RPMI8226 (cell line): ENCODE measurements around the gene CSNK1D.

Experiments used
- DNase-seq: peaks from one replicate; pipeline ENCODE4 v3.0.0-alpha.2; 2015

CSNK1D gene

DNA sequence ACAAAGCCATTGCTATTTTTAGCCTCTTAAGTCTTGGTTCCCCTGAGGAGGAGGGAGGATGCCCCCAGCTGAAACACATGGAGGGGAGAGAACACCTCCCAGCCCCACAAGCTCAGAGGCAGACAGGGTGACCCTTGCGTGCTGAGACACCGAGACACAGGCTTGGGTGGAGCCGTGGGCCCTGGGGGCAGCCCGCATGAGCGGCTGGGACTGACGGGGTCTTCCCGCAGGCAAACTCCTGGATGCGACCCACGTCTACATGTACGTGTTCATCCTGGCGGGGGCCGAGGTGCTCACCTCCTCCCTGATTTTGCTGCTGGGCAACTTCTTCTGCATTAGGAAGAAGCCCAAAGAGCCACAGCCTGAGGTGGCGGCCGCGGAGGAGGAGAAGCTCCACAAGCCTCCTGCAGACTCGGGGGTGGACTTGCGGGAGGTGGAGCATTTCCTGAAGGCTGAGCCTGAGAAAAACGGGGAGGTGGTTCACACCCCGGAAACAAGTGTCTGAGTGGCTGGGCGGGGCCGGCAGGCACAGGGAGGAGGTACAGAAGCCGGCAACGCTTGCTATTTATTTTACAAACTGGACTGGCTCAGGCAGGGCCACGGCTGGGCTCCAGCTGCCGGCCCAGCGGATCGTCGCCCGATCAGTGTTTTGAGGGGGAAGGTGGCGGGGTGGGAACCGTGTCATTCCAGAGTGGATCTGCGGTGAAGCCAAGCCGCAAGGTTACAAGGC, 34.9 kb downstream of the CSNK1D start:
- peak; percentile 87 for DNase-seq

DNA sequence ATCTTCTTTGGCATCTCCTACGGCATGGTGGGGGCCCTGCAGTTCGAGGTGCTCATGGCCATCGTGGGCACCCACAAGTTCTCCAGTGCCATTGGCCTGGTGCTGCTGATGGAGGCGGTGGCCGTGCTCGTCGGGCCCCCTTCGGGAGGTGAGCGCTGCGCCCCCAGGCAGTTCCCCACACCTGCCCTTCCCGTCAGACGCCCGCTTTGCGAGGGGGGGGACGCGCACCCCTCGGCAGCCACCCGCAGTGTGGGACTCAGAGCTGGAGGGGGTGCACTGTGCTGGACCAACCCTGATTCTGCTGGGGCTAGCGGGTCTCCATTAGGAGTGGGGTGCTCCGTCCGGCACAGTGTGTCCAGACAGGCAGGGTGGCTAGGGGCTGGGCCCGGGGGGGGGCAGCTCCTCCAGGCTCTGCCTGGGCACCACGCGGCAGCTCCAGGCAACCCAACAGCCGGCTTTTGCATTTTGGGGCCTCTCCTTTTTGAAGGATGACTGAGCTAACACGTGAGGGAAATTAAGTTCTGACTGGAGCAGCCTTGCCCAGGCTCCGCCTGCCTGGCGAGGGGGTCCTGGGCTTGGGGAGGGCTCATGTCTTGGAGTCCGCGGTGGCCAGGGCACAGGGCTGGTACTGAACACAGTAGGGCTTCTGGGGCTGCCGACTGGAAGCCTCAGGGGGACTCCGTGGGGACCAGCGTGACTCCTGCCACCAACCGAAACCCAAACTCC, 35.6 kb downstream of the CSNK1D start:
- DNase-seq = no peak

DNA sequence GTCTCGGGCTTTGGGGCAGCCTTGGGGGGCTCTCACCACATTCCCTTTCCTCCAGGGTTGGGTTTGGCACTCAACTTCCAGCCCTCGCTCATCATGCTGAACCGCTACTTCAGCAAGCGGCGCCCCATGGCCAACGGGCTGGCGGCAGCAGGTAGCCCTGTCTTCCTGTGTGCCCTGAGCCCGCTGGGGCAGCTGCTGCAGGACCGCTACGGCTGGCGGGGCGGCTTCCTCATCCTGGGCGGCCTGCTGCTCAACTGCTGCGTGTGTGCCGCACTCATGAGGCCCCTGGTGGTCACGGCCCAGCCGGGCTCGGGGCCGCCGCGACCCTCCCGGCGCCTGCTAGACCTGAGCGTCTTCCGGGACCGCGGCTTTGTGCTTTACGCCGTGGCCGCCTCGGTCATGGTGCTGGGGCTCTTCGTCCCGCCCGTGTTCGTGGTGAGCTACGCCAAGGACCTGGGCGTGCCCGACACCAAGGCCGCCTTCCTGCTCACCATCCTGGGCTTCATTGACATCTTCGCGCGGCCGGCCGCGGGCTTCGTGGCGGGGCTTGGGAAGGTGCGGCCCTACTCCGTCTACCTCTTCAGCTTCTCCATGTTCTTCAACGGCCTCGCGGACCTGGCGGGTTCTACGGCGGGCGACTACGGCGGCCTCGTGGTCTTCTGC, 36.3 kb downstream of the CSNK1D start:
- DNase-seq = no peak

DNA sequence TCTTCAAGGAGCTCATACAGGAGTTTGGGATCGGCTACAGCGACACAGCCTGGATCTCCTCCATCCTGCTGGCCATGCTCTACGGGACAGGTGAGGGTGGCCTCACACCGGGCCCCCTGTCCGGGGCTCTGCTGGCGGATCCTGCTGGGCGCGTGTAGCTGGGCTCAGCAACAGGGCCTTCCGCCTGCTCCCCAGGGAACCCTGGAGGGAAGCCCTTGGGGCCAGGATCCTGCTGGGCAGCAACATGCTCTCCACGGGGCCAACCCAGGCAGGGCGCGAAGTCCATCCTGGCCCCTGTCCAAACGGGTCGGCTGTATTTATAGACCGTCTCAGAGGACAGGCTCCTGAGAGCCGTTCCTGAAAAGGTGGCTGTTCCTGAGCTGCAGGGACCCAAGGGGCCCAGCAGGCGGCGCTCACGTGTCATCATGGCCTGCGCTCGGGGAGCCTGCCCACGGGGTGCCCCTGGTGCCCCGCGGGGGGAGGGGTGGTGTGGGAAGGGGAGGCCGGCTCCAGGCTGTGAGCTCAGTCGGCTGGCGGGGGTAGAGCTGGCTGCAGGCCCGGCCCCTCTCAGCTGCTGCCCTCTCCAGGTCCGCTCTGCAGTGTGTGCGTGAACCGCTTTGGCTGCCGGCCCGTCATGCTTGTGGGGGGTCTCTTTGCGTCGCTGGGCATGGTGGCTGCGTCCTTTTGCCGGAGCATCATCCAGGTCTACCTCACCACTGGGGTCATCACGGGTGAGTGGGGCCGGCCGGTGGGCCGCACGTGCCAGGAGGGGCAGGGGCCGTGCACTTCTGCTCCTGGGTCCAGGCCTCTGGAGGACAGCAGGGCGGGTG, 37.1 kb downstream of the CSNK1D start:
- peak; percentile 33 for DNase-seq

DNA sequence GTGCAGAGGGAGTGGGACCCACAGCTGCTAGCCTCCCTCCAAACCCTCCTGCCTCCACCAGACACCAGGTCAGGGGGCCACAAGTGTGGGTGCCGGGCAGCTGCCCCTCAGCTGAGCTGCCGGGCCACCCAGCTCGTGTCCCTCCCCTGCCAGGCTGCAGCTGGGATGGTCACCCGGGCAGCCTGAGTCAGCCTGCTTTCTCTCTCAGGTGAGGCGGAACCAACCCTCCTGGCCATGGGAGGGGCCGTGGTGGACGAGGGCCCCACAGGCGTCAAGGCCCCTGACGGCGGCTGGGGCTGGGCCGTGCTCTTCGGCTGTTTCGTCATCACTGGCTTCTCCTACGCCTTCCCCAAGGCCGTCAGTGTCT, 37.7 kb downstream of the CSNK1D start:
- no peak for DNase-seq

DNA sequence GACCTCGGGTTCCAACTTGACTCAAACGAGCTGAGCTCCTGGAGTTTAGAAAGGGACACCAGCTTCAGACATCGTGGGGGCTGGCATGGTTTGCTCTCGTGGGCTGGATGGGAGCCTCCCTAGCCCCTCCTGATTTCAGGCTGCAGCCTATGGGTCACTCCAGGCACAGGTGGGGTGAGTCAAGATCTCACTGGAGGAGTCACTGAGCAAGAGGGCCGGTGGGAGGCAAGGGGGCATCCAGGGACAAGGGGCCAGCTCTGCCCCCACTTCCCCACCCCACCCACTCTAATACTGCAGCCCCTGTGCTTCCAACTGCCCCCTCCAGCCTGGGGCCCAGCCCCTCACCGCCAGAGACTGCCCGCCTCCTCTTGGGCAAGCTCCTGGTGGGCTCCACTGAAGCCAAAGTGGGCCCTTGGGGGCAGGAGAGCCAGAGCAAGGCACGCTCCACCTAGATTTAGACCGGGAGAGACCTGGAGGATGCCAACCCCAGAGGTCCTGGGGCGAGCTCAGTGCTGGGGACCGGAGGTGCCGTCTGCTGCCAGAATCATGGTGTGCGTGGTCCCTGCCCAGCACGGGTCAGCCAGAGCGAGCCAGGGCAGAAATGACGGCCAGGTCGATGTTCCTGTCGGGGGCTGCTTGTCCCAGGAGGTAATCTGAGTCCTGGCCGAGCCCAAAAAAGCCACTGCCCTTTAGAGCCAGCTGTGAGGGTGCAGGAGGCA, 38.3 kb downstream of the CSNK1D start:
- DNase-seq = no peak

DNA sequence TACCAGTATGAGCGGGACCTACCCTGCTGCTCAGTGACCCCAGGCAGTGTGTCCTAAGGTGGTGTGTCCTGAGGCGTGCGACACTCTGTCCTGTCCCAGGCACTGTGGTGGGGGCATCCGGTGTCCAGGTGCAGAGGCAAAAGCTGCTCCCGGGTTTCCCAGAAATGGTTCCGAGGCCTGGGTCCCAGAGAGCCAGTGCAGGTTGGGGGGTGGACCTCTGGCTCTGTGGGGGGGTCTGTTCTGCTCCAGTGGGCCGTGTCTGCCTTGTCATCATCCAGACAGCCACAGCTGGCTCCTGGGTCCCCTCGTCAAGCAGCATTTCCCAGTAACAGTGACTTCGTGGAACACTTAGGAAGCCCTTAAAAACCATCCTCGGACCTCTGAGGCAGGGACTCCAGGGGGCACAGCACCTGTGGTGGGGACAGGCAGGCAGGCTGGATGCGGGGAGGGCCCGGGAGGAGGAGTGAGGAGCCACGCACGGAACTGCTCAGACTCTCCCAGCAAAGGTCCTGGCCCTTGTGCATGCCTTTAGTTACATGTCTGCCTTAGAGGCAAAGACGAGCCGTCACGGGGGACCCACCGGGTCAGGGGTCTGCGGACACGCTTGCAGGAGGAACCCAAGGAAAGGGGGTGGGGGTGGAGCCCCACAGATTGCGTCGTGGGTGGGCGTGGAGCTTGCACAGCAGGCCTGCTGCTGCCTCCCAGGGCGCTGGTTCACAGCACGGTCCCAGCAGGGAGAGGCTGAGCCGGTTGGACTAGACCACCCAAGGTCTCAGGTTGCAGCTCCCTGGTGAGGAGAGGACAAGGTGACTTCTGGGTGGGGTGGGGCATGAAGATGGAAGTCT, 39.1 kb downstream of the CSNK1D start:
- no peak for DNase-seq

DNA sequence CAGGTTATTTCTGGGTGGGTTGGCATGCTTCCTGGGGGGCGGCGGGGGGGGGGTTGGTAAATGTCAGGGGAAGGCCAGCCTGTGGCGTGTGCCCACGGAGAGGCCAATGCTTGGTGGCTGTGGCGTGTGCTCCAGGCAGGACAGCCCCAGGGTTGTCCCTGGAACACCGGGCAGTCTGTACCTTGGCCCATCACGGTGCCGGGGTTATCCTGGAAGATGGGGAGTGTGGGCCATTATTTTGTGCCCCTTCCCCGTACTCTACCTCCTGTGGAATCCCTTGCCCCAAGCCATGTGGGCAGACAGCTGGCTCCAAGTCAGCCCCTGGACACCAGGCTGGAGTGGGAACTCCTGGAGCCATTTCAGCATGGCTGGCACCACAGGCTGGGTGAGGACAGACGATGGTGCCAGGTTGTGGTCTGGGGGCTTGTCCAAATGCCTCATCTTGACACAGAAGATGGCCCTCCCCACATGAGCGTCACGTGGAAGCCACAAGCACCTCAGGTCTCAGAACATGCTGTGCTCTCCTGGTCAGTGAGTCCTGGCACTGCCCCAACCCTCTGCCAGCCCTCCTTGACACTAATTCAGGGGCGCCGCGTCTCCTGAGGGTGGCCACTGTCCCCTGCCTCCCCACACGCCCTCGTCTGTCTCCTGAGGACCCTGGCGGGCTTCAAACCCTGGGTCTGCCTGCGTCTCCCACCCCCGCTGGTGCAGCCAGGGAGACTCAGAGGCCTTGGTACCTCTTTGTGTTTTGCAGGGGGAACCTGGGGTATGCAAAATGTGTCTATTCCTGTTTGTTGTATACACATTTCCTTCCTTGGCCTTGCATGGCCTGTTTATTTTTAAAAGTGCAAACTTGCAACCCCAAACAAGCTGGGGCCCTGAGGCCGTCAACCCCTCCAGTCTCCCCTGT, 40.4 kb downstream of the CSNK1D start:
- DNase-seq = no peak

DNA sequence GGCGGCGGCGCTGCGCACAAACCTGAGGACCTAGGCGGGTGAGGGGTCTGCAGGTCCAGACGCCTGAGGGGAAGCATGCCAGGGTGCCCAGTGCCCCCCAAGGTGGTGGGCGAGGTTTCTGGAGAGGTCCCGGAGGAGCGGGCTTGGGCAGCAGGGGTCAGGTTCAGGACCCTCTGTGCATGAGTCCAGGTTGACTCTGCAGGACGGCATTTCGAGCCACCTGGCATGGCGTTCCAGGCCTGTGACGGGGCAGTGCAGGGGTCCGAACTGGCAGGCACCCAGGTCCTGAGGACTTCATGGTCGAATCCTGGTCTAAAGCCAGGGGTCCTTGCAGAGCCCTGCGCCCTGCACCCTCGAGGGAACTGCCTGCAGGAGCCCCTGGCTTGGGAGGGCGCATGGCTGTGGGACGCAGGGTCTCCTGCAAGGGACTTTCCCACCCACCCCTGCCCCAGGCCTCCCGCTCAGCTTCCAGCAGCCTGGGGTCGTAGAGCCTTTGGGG, 41.1 kb downstream of the CSNK1D start:
- DNase-seq = no peak

DNA sequence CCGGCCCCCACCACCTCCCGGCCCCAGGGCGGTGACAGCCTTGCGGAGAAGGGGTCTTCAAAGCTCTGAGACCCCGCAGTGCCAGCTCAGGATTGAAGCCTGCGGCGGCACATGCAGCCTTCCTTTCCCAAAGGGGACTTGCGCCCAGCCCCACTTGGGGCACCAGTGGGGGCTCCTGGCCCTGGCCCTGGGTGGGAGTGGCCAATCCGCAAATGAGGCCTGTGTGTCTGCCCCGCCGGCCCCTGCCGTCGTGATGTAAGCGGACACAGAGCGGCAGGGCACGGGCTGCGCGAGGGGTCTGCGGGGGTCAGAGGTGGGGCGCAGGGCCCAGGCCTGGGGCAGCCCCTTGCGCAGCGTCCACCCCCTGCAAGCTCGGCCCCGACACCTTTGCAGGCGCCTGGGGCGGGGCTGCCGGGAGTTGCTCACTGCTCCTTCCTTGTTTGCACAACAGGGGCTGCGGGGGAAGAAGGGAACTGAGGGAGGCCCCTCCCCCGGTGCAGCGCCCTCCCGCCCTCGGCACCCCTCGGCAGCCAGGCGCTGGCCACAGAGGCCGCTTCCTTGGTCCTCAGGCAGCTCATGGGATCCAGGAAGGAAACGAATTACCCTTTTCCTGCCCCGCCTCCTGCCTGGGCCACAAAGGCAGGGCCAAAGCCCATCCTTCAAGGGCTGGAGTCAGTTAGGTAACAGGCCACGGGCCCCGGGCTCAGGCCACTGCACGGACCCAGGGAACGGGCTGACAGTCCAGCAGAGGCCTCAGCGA, 41.8 kb downstream of the CSNK1D start:
- DNase-seq = no peak

DNA sequence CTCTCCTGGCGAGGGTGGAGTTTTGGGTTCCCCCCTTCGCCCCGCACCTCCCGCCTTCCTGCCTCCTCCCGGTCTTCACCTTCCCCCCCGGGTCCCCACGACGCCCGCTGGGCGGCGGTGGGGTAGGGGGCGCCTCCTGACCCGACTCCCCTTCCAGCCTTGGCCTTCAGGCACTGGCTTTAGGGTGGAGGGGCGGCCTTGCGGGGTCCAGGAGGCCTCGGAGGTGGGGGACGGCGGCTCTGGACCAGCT, 42.3 kb downstream of the CSNK1D start:
- no peak for DNase-seq

DNA sequence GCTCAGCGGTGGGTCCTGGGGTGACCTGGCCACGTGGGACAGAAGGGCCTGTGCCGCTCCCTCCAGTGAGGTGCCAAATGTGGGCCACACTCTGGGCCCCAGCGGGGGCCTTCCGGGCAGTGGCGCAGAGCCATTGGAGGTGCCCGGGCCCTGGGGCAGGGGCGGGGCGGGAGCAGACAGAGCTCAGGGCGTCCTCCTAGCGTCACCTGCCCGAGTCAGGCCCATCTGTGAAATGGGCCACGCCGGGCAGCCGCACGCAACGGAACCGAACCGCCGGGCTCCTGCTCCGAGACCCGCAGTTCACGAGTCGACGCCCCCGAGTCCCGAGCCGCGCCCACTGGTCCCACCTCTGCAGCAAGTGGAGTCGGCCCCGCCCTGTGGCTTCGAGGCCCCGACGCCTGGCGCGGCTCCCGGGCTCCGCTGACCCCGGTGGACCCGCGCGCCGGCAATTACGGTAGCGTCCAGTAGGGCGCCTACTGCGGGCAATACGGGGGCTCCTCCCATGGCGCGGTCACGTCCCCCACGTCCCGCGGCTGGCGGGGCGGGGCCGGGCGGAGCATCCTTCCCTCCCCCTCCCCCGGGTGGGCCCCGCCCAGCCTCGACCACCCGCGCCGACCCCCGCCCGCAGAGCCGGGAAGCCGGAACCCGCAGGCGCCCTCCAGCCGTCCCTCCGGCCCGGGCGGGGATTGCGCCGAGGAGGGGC, 42.7 kb downstream of the CSNK1D start:
- DNase-seq = peak; percentile 81

DNA sequence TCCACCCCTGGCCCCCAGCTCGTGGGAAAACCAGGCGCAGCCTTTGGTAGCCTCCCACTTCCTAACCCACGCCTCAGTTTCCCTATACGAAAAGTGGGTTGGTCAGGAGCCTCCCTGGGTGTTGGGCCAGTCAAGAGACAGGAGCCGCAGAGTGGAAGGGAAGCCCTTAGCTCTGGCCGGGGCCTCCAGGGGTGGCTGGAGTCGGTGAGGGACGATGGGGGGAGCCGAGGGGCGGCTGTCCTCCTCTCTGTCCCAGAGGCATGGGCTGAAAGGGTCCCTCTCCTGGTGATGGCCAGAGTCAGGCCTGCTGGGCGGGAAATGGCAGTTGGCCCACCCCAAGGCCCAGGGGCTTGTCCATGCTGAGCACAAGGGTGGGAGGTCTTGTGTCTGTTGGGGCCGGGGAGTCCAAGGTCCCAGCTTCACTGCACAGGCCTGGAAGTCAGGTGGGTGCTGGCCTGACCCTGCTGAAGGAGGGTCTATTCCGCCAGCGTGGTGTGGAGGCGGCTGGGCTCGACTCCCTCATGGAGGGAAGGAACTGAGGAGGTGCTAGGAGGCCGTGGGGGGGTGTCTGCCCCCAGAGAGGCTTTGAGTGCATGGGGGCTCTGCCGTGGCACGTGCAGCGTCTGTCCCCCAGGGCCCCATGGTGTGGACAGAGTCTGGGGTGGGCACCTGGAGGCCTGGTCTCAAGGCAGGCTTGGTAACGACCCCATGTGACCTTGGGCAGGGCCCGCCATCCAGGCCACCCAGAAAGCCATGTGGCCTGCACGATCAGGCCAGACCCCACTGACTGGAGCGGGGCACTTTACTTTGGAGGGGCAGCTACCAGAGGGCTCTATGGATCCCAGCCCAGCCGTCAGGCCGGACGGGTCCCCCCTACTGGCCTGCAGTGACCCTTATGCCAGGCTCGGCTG, 43.5 kb downstream of the CSNK1D start:
- DNase-seq = no peak

DNA sequence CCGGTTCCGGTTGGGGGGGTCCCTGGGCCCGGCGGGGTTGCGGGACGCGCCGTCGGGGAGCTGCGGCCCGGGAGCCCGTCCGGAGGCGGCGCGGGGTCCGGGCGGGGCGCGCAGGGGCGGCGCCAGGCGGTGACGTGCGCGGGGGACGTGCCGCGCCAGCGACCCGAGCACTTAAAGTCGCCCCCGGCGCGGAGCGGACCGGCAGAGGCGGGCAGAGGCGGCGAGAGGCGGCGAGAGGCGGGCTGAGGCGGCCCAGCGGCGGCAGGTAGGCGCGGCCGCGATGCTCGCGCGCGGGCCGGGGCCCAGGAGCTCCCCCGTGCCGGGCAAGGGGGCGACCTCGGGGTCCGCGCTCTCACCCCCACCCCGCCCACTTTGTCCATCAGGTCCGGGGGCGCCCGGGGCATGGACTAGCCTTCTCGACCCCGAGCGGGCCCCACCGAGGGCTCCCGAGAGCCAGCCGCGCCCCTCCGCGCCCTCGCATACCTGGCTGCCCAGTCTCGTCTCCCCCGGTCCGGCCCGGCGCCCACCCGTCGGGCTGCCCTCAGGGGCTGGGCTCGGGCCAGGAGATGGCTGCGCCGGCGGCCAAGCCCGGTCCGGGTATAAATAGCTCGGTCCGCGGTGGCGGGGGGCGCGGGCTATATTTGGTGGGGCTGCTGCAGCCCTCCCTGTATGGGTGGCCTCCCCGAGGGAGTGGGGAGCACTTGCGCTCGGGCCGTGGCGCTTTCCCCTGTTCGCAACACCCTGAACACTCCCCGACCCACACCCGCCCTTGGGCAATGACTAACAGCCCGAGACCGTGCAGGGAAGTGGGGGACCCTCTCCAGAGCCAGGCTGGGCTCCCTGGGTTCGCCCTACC, 44.4 kb downstream of the CSNK1D start, which contains the start of gene SLC16A3:
SLC16A3 (plus strand) TSS at position 201 of the 856 bp plus-strand sequence. CDS start 6,967 bp downstream, outside the sequence.
- peak; percentile 86 for DNase-seq

DNA sequence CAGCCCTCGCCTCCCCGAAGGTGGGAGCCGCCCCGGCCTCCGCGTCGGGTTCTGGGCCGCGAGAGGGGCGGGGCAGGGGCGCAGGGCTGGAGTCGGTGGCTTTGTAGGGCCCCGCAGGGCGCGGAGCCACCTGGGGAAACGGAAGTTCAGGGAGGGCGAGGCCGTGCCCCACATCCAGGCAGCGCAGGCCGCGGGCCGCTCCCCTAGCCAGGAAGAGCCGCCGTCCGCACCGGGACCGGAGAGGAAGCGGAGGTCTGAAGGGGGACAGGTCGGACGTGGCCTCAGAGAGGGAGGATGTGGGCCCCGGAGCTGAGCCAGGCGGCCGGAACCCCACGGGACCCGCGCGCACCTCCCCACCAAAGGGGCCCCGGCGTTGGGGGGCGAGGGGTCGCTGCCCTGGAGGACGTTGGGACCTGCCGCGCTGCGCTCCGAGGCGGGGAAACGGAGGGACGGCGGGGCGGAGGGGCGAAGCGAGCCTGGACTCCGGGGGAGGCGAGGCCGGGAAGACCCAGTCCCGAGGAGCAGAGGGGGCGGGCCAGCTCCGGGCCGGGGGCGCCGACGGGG, 45.1 kb downstream of the CSNK1D start:
- DNase-seq = peak; percentile 82

DNA sequence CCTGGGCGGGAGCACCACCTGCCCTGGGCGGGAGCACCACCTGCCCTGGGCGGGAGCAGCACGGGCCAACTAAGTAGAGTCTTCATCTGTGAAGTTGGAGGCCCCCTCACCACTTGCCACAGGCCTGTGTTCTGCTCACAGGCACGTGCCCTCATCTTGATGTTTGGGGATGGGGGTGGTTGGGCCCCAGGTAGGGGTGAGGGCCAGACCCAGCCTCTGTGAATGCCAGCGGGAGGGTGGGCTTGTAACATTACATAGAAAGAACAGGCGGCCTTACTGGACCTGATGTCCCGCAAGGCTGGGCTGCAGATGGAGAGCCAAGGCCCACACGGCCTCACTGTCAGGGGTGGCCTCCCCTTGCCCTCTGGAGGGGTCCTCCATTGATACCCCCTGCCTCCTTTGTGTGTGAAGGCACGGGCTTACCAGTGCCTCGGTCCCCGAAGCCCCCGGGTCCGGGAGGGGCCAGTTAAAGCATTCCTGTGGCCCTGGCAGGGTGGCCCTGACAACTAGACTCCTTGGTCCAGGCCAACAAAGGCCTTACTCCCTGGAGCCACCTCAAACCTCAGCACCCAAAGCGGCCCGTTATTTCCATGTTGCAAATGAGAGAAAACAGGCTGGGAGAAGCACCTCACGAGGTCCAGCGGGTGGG, 45.7 kb downstream of the CSNK1D start:
- no peak for DNase-seq
